ENCODE data around the gene APOO.

- TF ChIP-seq CTCF (IDR thresholded peaks at IDR 0.05 in 4 of 5, conservative IDR thresholded peaks at IDR 0.05 in 1 of 5) (no peak), POLR2A (IDR thresholded peaks at IDR 0.05) (no peak)
These were observed 28.4 kb upstream of the APOO start for GRCh38 chrX:23936180-23936579.

Data from gastrocnemius medialis (tissue), 4 donors.